Measurements from ENCODE around the gene DGKH.

DNA sequence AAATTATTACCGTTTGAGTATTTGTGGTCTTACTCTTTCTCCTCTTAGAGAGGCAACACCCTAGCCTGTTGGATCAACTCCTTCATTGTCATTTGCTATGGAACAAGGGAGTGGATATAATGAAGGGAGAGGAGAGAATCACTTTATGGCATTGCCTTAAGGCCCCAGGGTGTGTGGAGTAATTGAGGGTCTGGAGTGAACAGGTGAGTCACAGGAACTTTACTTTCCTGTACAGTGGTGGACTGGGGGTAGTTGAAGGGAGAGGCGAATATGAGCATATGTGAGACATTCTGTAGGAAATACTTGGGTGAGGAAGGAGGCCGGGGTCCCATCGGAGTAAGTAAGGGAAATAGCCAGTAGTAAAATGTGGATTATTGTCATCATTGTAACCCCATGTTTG, 17.0 kb downstream of the DGKH start:
- TF ChIP-seq, protein P1, sequence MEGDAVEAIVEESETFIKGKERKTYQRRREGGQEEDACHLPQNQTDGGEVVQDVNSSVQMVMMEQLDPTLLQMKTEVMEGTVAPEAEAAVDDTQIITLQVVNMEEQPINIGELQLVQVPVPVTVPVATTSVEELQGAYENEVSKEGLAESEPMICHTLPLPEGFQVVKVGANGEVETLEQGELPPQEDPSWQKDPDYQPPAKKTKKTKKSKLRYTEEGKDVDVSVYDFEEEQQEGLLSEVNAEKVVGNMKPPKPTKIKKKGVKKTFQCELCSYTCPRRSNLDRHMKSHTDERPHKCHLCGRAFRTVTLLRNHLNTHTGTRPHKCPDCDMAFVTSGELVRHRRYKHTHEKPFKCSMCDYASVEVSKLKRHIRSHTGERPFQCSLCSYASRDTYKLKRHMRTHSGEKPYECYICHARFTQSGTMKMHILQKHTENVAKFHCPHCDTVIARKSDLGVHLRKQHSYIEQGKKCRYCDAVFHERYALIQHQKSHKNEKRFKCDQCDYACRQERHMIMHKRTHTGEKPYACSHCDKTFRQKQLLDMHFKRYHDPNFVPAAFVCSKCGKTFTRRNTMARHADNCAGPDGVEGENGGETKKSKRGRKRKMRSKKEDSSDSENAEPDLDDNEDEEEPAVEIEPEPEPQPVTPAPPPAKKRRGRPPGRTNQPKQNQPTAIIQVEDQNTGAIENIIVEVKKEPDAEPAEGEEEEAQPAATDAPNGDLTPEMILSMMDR (IDR thresholded peaks at IDR 0.05): no peak
- TF ChIP-seq POLR2A (IDR thresholded peaks at IDR 0.05): no peak

All from ovary (tissue), 3 donors.